ENCODE data around the gene JARID2.

DNA sequence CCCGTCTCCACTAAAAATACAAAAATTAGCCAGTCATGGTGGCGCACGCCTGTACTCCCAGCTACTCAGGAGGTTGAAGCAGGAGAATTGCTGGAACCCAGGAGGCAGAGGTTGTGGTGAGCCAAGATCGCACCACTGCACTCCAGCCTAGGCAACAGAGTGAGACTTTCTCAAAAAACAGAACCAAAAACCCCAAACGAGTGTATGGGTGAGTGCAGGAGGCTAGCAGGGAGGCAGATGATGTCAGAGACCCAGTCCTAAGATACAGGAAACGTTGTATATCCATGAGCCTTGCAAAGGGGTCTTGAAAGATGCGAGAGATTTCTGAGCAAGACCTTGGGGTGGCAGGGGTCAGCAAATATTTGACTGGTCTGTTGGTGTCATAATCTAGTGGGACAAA, 136.2 kb downstream of the JARID2 start:
- TF ChIP-seq, protein P1, sequence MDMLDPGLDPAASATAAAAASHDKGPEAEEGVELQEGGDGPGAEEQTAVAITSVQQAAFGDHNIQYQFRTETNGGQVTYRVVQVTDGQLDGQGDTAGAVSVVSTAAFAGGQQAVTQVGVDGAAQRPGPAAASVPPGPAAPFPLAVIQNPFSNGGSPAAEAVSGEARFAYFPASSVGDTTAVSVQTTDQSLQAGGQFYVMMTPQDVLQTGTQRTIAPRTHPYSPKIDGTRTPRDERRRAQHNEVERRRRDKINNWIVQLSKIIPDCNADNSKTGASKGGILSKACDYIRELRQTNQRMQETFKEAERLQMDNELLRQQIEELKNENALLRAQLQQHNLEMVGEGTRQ (IDR thresholded peaks at IDR 0.05; ENCODE audit: low read depth, low read length), result no peak
- TF ChIP-seq, protein P2, sequence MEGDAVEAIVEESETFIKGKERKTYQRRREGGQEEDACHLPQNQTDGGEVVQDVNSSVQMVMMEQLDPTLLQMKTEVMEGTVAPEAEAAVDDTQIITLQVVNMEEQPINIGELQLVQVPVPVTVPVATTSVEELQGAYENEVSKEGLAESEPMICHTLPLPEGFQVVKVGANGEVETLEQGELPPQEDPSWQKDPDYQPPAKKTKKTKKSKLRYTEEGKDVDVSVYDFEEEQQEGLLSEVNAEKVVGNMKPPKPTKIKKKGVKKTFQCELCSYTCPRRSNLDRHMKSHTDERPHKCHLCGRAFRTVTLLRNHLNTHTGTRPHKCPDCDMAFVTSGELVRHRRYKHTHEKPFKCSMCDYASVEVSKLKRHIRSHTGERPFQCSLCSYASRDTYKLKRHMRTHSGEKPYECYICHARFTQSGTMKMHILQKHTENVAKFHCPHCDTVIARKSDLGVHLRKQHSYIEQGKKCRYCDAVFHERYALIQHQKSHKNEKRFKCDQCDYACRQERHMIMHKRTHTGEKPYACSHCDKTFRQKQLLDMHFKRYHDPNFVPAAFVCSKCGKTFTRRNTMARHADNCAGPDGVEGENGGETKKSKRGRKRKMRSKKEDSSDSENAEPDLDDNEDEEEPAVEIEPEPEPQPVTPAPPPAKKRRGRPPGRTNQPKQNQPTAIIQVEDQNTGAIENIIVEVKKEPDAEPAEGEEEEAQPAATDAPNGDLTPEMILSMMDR (conservative IDR thresholded peaks at IDR 0.05; ENCODE audit: low read depth, low read length), result no peak
- TF ChIP-seq POLR2A (IDR thresholded peaks at IDR 0.05; ENCODE audit: low read depth, low read length), result no peak
- TF ChIP-seq BHLHE40 (IDR thresholded peaks at IDR 0.05; ENCODE audit: low read depth, low read length), result no peak
- no peak for TF ChIP-seq CEBPB (IDR thresholded peaks at IDR 0.05; ENCODE audit: low read depth, low read length)
- TF ChIP-seq MXI1 (IDR thresholded peaks at IDR 0.05; ENCODE audit: borderline replicate concordance, low read depth, low read length), result no peak
- TF ChIP-seq RAD21 (IDR thresholded peaks at IDR 0.05; ENCODE audit: low read length), result no peak
- TF ChIP-seq RCOR1 (IDR thresholded peaks at IDR 0.05; ENCODE audit: insufficient replicate concordance, low read length), result no peak
- TF ChIP-seq MAZ (IDR thresholded peaks at IDR 0.05; ENCODE audit: borderline replicate concordance, low read depth, low read length), result no peak
- TF ChIP-seq MAFK (IDR thresholded peaks at IDR 0.05; ENCODE audit: low read depth, low read length), result no peak
- TF ChIP-seq RFX5 (IDR thresholded peaks at IDR 0.05; ENCODE audit: low read depth, low read length), result no peak
